ENCODE results near the gene AGAP4.
"Not testable (repeated sequence)": the region's sequence is repeated elsewhere in the genome, so short reads cannot be mapped to it uniquely, and the experiment has no call there.

- TF ChIP-seq, protein P1, sequence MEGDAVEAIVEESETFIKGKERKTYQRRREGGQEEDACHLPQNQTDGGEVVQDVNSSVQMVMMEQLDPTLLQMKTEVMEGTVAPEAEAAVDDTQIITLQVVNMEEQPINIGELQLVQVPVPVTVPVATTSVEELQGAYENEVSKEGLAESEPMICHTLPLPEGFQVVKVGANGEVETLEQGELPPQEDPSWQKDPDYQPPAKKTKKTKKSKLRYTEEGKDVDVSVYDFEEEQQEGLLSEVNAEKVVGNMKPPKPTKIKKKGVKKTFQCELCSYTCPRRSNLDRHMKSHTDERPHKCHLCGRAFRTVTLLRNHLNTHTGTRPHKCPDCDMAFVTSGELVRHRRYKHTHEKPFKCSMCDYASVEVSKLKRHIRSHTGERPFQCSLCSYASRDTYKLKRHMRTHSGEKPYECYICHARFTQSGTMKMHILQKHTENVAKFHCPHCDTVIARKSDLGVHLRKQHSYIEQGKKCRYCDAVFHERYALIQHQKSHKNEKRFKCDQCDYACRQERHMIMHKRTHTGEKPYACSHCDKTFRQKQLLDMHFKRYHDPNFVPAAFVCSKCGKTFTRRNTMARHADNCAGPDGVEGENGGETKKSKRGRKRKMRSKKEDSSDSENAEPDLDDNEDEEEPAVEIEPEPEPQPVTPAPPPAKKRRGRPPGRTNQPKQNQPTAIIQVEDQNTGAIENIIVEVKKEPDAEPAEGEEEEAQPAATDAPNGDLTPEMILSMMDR (conservative IDR thresholded peaks at IDR 0.05; ENCODE audit: low read length) = not testable (repeated sequence)
- not testable (repeated sequence) for TF ChIP-seq EZH2phosphoT487 (IDR thresholded peaks at IDR 0.05; ENCODE audit: borderline replicate concordance, low read depth, low read length)
Observed at GRCh38 chr10:45889539-45890230, 42.4 kb upstream of the AGAP4 start.

Data from OCI-LY7 (cell line).